PC-3 (cell line): Measurements from ENCODE around the gene STPG3. TPM values are rescaled to one million over a fixed set of nuclear protein-coding genes. Genes with fewer than 3 reads are reported as not detected.
"Not testable (repeated sequence)": the region's sequence is repeated elsewhere in the genome, so short reads cannot be mapped to it uniquely, and the experiment has no call there.

Experiments used
- ATAC-seq: fragments of 200-7000 bp; cut with Tn5 transposase; 2 replicates; pipeline ENCODE4 v1.9.1; 2020; ENCODE audit warnings: mild to moderate bottlenecking, moderate library complexity
- BruUV-seq: library from RNA; stranded (reverse); fragments of 400-500 nt; replicated peaks from 2 replicates; lab custom pipeline; 2021; lab: Mats Ljungman, UMichigan
- CTCF ChIA-PET: fragments of 300-600 bp; sonication (Branson Sonifier 250); formaldehyde crosslinking; loops from one replicate; lab custom pipeline; 2022; ENCODE audit warnings: antibody characterized with exemption; lab: Charles Lee
- POLR2A ChIA-PET: fragments of 300-600 bp; sonication (Branson Sonifier 250); formaldehyde crosslinking; loops from one replicate; lab custom pipeline; 2022; ENCODE audit warnings: antibody characterized with exemption; ENCODE audit not compliant: unreplicated experiment; lab: Charles Lee
- DNase-seq: peaks from one replicate; pipeline ENCODE4 v3.0.0-alpha.2; 2015
- H2AFZ ChIP-seq: fragments of 300-600 bp; sonication (generic); 2 replicates; pipeline ENCODE4 v1.6.0; 2016; ENCODE audit warnings: antibody characterized with exemption, low read length
- H3F3A ChIP-seq: fragments of 300-600 bp; sonication (generic); one replicate; pipeline ENCODE4 v1.6.0; 2017; ENCODE audit warnings: antibody characterized with exemption, low read length, control low read depth, mild to moderate bottlenecking; ENCODE audit not compliant: unreplicated experiment
- H3K27ac ChIP-seq: fragments of 300-600 bp; sonication (generic); 2 replicates; pipeline ENCODE4 v1.5.1; 2016; ENCODE audit warnings: mild to moderate bottlenecking, low read length
- H3K27me3 ChIP-seq: fragments of 300-600 bp; sonication (generic); 2 replicates; pipeline ENCODE4 v1.6.1; 2016; ENCODE audit warnings: low read length, mixed read lengths
- H3K36me3 ChIP-seq: fragments of 300-600 bp; sonication (generic); 2 replicates; pipeline ENCODE4 v1.6.1; 2016; ENCODE audit warnings: low read depth, mixed run types, low read length, mixed read lengths
- H3K4me1 ChIP-seq: fragments of 300-600 bp; sonication (generic); 2 replicates; pipeline ENCODE4 v1.5.1; 2016; ENCODE audit warnings: low read length; ENCODE audit not compliant: insufficient read depth
- H3K4me2 ChIP-seq: fragments of 300-600 bp; sonication (generic); 2 replicates; pipeline ENCODE4 v1.6.0; 2016; ENCODE audit warnings: low read length
- H3K4me3 ChIP-seq: fragments of 300-600 bp; sonication (generic); 2 replicates; pipeline ENCODE4 v1.5.1; 2016; ENCODE audit warnings: mild to moderate bottlenecking, low read length, mixed read lengths
- H3K79me2 ChIP-seq: fragments of 300-600 bp; sonication (generic); 2 replicates; pipeline ENCODE4 v1.6.1; 2017; ENCODE audit warnings: low read length, mixed read lengths
- H3K9ac ChIP-seq: fragments of 300-600 bp; sonication (generic); 2 replicates; pipeline ENCODE4 v1.6.0; 2016; ENCODE audit warnings: mild to moderate bottlenecking, low read length
- H3K9me2 ChIP-seq: fragments of 300-600 bp; sonication (generic); replicated peaks from 2 replicates; pipeline ENCODE4 v1.6.1; 2016; ENCODE audit warnings: mixed run types, low read length, mixed read lengths
- H3K9me3 ChIP-seq: fragments of 300-600 bp; sonication (generic); 2 replicates; pipeline ENCODE4 v1.6.1; 2016; ENCODE audit warnings: low read length, mixed read lengths
- H4K20me1 ChIP-seq: fragments of 300-600 bp; sonication (generic); 2 replicates; pipeline ENCODE4 v1.6.1; 2016; ENCODE audit warnings: low read length, mixed read lengths
- EZH2 ChIP-seq: fragments of 300-600 bp; sonication (generic); IDR thresholded peaks from one replicate; pipeline ENCODE4 v1.6.1; 2017; ENCODE audit warnings: antibody characterized with exemption, mild to moderate bottlenecking, low read length; ENCODE audit not compliant: unreplicated experiment
- EZH2phosphoT487 ChIP-seq: fragments of 300-600 bp; sonication (generic); IDR thresholded peaks from 2 replicates; pipeline ENCODE4 v1.6.1; 2018; ENCODE audit warnings: mild to moderate bottlenecking, antibody characterized with exemption, low read length, borderline replicate concordance
- intact Hi-C: fragments of 100-400 bp; cut with micrococcal nuclease; formaldehyde crosslinking; loops from 2 replicates; pipeline ENCODE4 v1.9.0; 2023
- total RNA-seq: library from RNA; depleted of rRNA; stranded (reverse); fragments of >200 nt; gene quantifications from 2 replicates; pipeline ENCODE4 v1.2.3, GENCODE V29; 2014
- TF ChIP-seq, protein P1 (sequence below): fragments of 300-600 bp; sonication (generic); conservative IDR thresholded peaks from 2 replicates; pipeline ENCODE4 v1.5.1; 2017; ENCODE audit warnings: antibody characterized with exemption, low read depth, mild to moderate bottlenecking, low read length

STPG3 gene
- total RNA-seq, 1 experiment from 2014 or later, result not detected

DNA sequence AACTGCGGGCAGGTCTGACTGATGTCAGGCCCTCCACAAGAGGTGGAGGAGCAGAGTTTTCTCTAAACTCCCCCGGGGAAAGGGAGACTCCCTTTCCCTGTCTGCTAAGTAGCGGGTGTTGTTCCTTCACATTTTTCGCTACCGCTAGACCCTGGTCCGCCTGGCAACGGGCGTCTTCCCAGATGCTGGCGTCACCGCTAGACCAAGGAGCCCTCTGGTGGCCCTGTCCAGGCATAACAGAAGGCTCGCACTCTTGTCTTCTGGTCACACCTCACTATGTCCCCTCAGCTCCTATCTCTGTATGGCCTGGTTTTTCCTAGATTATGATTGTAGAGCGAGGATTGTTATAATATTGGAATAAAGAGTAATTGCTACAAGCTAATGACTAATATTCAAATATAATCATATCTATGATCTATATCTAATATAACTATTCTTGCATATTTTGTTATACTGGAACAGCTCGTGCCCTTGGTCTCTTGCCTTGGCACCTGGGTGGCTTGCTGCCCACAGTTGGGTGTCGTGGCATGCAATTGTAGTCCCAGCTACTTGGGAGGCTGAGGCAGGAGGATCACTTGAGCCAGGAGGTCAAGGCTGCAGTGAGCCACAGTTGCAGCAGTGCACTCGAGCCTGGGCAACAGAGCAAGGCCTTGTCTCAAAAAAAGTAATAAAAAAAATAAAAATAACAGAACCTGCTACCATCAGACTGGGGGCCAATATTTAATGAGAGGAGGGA is 11.3 kb downstream of the STPG3 start:
- POLR2A ChIA-PET, H2AFZ ChIP-seq, BruUV-seq, H3K36me3 ChIP-seq, DNase-seq, H3K27me3 ChIP-seq, H3K4me1 ChIP-seq, H3K4me2 ChIP-seq, ATAC-seq, H3F3A ChIP-seq, H3K79me2 ChIP-seq, H3K9me3 ChIP-seq, intact Hi-C loops, H3K9ac ChIP-seq, H3K4me3 ChIP-seq, CTCF ChIA-PET, H4K20me1 ChIP-seq, H3K9me2 ChIP-seq, H3K27ac ChIP-seq: not testable (repeated sequence)
- TF ChIP-seq, protein P1, sequence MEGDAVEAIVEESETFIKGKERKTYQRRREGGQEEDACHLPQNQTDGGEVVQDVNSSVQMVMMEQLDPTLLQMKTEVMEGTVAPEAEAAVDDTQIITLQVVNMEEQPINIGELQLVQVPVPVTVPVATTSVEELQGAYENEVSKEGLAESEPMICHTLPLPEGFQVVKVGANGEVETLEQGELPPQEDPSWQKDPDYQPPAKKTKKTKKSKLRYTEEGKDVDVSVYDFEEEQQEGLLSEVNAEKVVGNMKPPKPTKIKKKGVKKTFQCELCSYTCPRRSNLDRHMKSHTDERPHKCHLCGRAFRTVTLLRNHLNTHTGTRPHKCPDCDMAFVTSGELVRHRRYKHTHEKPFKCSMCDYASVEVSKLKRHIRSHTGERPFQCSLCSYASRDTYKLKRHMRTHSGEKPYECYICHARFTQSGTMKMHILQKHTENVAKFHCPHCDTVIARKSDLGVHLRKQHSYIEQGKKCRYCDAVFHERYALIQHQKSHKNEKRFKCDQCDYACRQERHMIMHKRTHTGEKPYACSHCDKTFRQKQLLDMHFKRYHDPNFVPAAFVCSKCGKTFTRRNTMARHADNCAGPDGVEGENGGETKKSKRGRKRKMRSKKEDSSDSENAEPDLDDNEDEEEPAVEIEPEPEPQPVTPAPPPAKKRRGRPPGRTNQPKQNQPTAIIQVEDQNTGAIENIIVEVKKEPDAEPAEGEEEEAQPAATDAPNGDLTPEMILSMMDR, result peak; percentile 37; the same call in 1 of the 2 replicates

DNA sequence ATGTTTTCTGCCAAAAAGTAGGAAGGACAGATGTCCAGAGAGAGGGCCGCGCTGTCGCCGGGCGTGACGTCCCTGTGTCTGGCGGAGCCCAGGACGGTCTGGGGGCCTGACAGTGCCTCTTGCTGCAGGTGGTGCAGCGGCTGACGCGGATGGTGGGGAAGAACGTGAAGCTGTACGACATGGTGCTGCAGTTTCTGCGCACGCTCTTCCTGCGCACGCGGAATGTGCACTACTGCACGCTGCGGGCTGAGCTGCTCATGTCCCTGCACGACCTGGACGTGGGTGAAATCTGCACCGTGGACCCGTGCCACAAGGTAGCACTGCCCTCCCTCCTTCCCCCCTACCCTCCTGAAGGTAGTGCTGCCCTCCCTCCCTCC is 11.8 kb downstream of the STPG3 start:
- no peaks in the 10 kb centered on the region for H3K79me2 ChIP-seq
- DNase-seq, result no peak
- intact Hi-C loops, result no loop called here
- ChIA-PET POLR2A (no interaction called here), CTCF (no interaction called here)
- H3K4me3 ChIP-seq, result no peak overlapping the region
- no peak overlapping the region for H3K4me2 ChIP-seq
- H3K9me3 ChIP-seq, result no peaks in the 10 kb centered on the region
- H3K9me2 ChIP-seq, result no peaks in the 10 kb centered on the region
- no peak for ATAC-seq
- H3K27ac ChIP-seq, result no peak overlapping the region
- H2AFZ ChIP-seq, result no peak overlapping the region
- BruUV-seq, result no TSS peak
- peaks cover 6% of the 10 kb centered on the region; the same call in 1 of the 2 replicates for H3K36me3 ChIP-seq
- no peak for TF ChIP-seq EZH2
- TF ChIP-seq EZH2phosphoT487, result no peak
- TF ChIP-seq, protein P1, result no peak
- H3F3A ChIP-seq, result no peaks in the 10 kb centered on the region
- H3K4me1 ChIP-seq, result no peaks in the 10 kb centered on the region
- H3K27me3 ChIP-seq, result no peaks in the 10 kb centered on the region
- no peaks in the 10 kb centered on the region for H4K20me1 ChIP-seq
- no peak overlapping the region for H3K9ac ChIP-seq

DNA sequence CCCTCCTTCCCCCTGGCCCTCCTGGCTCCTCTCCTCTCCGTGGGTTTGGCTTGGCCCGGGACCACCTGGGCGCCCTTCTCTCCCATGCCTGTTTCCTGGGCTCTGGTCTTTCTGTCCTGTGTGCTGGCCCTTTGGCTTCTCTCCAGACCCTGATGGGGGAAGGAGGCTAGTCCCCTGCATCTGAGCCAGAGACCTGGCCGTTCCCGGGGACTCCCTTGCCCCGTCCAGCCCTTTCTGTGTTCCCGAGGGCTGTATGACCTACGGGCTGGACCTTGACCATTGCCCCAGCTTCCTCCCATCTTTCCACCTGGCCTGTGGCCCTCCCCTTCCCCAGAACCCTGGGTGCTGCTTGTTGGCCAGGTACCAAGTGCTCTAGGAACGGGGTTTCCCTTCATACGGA is 12.4 kb downstream of the STPG3 start:
- H3K9ac ChIP-seq, result no peak overlapping the region
- no peak overlapping the region for H3K4me3 ChIP-seq
- DNase-seq (no peak), ATAC-seq (no peak)
- TF ChIP-seq EZH2phosphoT487, result no peak
- no peak for TF ChIP-seq EZH2
- TF ChIP-seq, protein P1, result no peak
- no peaks in the 10 kb centered on the region for H3K79me2 ChIP-seq
- no peaks in the 10 kb centered on the region for H3K27me3 ChIP-seq
- CTCF ChIA-PET, result no interaction called here
- no peak overlapping the region for H3K27ac ChIP-seq
- POLR2A ChIA-PET, result no interaction called here
- no peaks in the 10 kb centered on the region for H3K9me2 ChIP-seq
- no peak overlapping the region for H2AFZ ChIP-seq
- intact Hi-C loops, result no loop called here
- H4K20me1 ChIP-seq, result no peaks in the 10 kb centered on the region
- H3F3A ChIP-seq, result no peaks in the 10 kb centered on the region
- H3K4me2 ChIP-seq, result no peak overlapping the region
- peaks cover 6% of the 10 kb centered on the region; the same call in 1 of the 2 replicates for H3K36me3 ChIP-seq
- H3K9me3 ChIP-seq, result no peaks in the 10 kb centered on the region
- no peaks in the 10 kb centered on the region for H3K4me1 ChIP-seq
- no TSS peak for BruUV-seq
